Colonic mucosa (tissue), 4 donors: Measurements from ENCODE around the gene LRRC14B. TPM values are rescaled to one million over a fixed set of nuclear protein-coding genes. Genes with fewer than 3 reads are reported as not detected.

ENCODE experiments used
- DNase-seq: peaks from one replicate; pipeline ENCODE4 v3.0.0-alpha.2; 2020
- H3K27ac ChIP-seq: fragments of 200-600 bp; one replicate; pipeline ENCODE4 v1.8.0; 2021
- H3K27me3 ChIP-seq: fragments of 200-600 bp; one replicate; pipeline ENCODE4 v1.8.0; 2021
- H3K36me3 ChIP-seq: fragments of 200-600 bp; one replicate; pipeline ENCODE4 v1.8.0; 2021
- H3K4me1 ChIP-seq: fragments of 200-600 bp; one replicate; pipeline ENCODE4 v1.8.0; 2021; ENCODE audit warnings: mild to moderate bottlenecking
- H3K4me3 ChIP-seq: fragments of 200-600 bp; one replicate; pipeline ENCODE4 v1.8.0; 2021
- H3K9ac ChIP-seq, 2 donors: one replicate each; pipeline ENCODE4 v1.7.0; 2013; ENCODE audit warnings: control low read depth in 2 of 2, low read depth in 2 of 2, low read length in 2 of 2
- H3K9me3 ChIP-seq: fragments of 200-600 bp; one replicate; pipeline ENCODE4 v1.8.0; 2021
- intact Hi-C: fragments of 100-400 bp; cut with DNase I; formaldehyde crosslinking; loops from one replicate; pipeline ENCODE4 v1.14.1; 2022
- total RNA-seq, 2 donors: library from RNA; stranded (reverse); fragmentation: NEBNext Ultra II Directional in 1 of 2; extraction: Animal tissue kit (Norgen Biotek cat#: 25700) in 1 of 2; gene quantifications; one replicate each; pipeline ENCODE4 v1.2.1, GENCODE V29; 2021
- TF ChIP-seq, protein P1 (sequence below): fragments of 200-600 bp; IDR thresholded peaks from one replicate; pipeline ENCODE4 v1.8.0; 2022; ENCODE audit warnings: antibody characterized with exemption, mild to moderate bottlenecking
- donor health status: healthy.
- donor health status: DM: no; HTN: no; CAD: no.
- donor health status: DM: no; HTN: no; CAD: no.

LRRC14B gene
- total RNA-seq, 2 donors from 2014 or later = not detected

DNA sequence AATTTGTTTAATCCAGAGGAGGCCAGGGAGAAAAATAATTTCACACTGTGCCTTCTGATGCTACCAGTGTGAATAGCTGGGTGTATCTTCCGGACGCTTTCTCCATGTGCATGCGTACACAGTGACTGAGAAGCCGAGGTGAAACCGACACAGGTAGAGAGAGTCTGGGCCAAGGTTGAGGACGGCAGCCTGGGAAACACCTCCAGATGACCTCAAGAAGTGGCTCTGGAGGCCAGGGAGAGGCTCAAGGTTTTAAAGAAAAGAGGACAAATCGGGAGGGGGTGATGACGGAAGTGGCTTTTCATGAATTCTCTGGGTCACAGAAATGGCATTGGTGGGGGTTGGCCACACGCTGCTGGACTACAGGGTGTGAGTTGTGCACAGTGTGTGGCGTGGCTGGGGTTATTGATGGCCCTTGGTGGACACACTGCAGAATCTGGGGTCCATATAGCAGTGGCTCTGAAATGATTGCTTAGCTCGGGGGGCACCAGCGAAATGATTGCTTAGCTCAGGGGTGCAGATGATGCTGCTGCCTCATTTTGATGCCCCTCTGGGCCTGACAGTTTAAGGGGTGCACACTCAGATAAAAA lies 34.1 kb upstream of the LRRC14B start:
- no peak overlapping the region for H3K9ac ChIP-seq
- H3K27me3 ChIP-seq = no peaks in the 10 kb centered on the region
- no peak overlapping the region for H3K27ac ChIP-seq
- no peaks in the 10 kb centered on the region for H3K9me3 ChIP-seq
- no peak overlapping the region for H3K4me3 ChIP-seq
- no peaks in the 10 kb centered on the region for H3K4me1 ChIP-seq
- H3K36me3 ChIP-seq = no peaks in the 10 kb centered on the region
- TF ChIP-seq, protein P1, sequence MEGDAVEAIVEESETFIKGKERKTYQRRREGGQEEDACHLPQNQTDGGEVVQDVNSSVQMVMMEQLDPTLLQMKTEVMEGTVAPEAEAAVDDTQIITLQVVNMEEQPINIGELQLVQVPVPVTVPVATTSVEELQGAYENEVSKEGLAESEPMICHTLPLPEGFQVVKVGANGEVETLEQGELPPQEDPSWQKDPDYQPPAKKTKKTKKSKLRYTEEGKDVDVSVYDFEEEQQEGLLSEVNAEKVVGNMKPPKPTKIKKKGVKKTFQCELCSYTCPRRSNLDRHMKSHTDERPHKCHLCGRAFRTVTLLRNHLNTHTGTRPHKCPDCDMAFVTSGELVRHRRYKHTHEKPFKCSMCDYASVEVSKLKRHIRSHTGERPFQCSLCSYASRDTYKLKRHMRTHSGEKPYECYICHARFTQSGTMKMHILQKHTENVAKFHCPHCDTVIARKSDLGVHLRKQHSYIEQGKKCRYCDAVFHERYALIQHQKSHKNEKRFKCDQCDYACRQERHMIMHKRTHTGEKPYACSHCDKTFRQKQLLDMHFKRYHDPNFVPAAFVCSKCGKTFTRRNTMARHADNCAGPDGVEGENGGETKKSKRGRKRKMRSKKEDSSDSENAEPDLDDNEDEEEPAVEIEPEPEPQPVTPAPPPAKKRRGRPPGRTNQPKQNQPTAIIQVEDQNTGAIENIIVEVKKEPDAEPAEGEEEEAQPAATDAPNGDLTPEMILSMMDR = no peak
- intact Hi-C loops = no loop called here
- DNase-seq = peak; percentile 8

- H3K27me3 ChIP-seq = no peaks in the 10 kb centered on the region
- H3K36me3 ChIP-seq = no peaks in the 10 kb centered on the region
- H3K27ac ChIP-seq = no peak overlapping the region
- H3K4me3 ChIP-seq = no peak overlapping the region
- DNase-seq = no peak
- intact Hi-C loops = no loop called here
- TF ChIP-seq, protein P1 = no peak
- no peaks in the 10 kb centered on the region for H3K4me1 ChIP-seq
- H3K9ac ChIP-seq = no peak overlapping the region
- no peaks in the 10 kb centered on the region for H3K9me3 ChIP-seq
These were observed 33.5 kb upstream of the LRRC14B start for GRCh38 chr5:157801-158200.

GRCh38 chr5:158807-159447 lies 32.4 kb upstream of the LRRC14B start:
- TF ChIP-seq, protein P1 = no peak
- H3K36me3 ChIP-seq = no peaks in the 10 kb centered on the region
- H3K27me3 ChIP-seq = no peaks in the 10 kb centered on the region
- no peak overlapping the region for H3K4me3 ChIP-seq
- no peak overlapping the region for H3K27ac ChIP-seq
- DNase-seq = no peak
- intact Hi-C loops = no loop called here
- no peaks in the 10 kb centered on the region for H3K4me1 ChIP-seq
- H3K9me3 ChIP-seq = no peaks in the 10 kb centered on the region
- H3K9ac ChIP-seq = no peak overlapping the region

GRCh38 chr5:159448-160172 lies 31.7 kb upstream of the LRRC14B start:
- no peaks in the 10 kb centered on the region for H3K9me3 ChIP-seq
- no peaks in the 10 kb centered on the region for H3K27me3 ChIP-seq
- no peaks in the 10 kb centered on the region for H3K4me1 ChIP-seq
- no peak overlapping the region for H3K4me3 ChIP-seq
- H3K36me3 ChIP-seq = no peaks in the 10 kb centered on the region
- TF ChIP-seq, protein P1 = no peak
- no peak overlapping the region for H3K9ac ChIP-seq
- H3K27ac ChIP-seq = no peak overlapping the region
- intact Hi-C loops = no loop called here
- no peak for DNase-seq

GRCh38 chr5:160173-160510 lies 31.2 kb upstream of the LRRC14B start:
- no peak for DNase-seq
- TF ChIP-seq, protein P1 = no peak
- no peaks in the 10 kb centered on the region for H3K36me3 ChIP-seq

More at GRCh38 chr5:160173-160510, 31.2 kb upstream of the LRRC14B start:
- Histone ChIP-seq H3K4me1 (no peaks in the 10 kb centered on the region), H3K4me3 (no peak overlapping the region), H3K9me3 (no peaks in the 10 kb centered on the region), H3K27me3 (no peaks in the 10 kb centered on the region), H3K9ac (no peak overlapping the region), H3K27ac (no peak overlapping the region)
- intact Hi-C loops = no loop called here
